NCI-H146 treated with DMSO at 0.1 percent for 48 hours (cell line): ENCODE measurements around the gene SLC25A53.
"Not testable (repeated sequence)": the region's sequence is repeated elsewhere in the genome, so short reads cannot be mapped to it uniquely, and the experiment has no call there.

Experiments used
- DNase-seq: peaks from one replicate; lab custom pipeline; 2025; ENCODE audit not compliant: unreplicated experiment; lab: John Stamatoyannopoulos, UW

The SLC25A53 gene

GRCh38 chrX:104134583-104135261, 22.1 kb downstream of the SLC25A53 start:
- DNase-seq = no peak

GRCh38 chrX:104130808-104131207, 26.0 kb downstream of the SLC25A53 start:
- no peak for DNase-seq

- DNase-seq = no peak
Measured at GRCh38 chrX:104126856-104127255, 30.0 kb downstream of the SLC25A53 start.

GRCh38 chrX:104122829-104123228, 34.0 kb downstream of the SLC25A53 start:
- DNase-seq = no peak

- DNase-seq = peak; percentile 64
Measured at GRCh38 chrX:104118765-104119164, 38.0 kb downstream of the SLC25A53 start.

- DNase-seq = no peak
Measured at GRCh38 chrX:104117759-104118158, 39.0 kb downstream of the SLC25A53 start.

GRCh38 chrX:104113222-104113965, 43.4 kb downstream of the SLC25A53 start:
- DNase-seq = peak; percentile 27

- DNase-seq = peak; percentile 48
Measured at GRCh38 chrX:104112326-104112951, 44.4 kb downstream of the SLC25A53 start, which contains the start of gene ZCCHC18. Gene ZCCHC18 (plus strand): TSS chrX:104112523. CDS start chrX:104114112, 1,589 bp downstream.

- DNase-seq = not testable (repeated sequence)
Measured at GRCh38 chrX:104110491-104111240, 46.1 kb downstream of the SLC25A53 start.

GRCh38 chrX:104108955-104109354, 47.9 kb downstream of the SLC25A53 start:
- DNase-seq = no peak

- no peak for DNase-seq
Measured at GRCh38 chrX:104105330-104106262, 51.2 kb downstream of the SLC25A53 start.

GRCh38 chrX:104104676-104105075, 52.1 kb downstream of the SLC25A53 start:
- DNase-seq = no peak

- no peak for DNase-seq
Measured at GRCh38 chrX:104098919-104099318, 57.9 kb downstream of the SLC25A53 start.

GRCh38 chrX:104098151-104098808, 58.5 kb downstream of the SLC25A53 start:
- peak; percentile 46 for DNase-seq

GRCh38 chrX:104085919-104086318, 70.9 kb downstream of the SLC25A53 start:
- DNase-seq = no peak

GRCh38 chrX:104085477-104085876, 71.3 kb downstream of the SLC25A53 start:
- no peak for DNase-seq

- no peak for DNase-seq
Measured at GRCh38 chrX:104084534-104085277, 72.1 kb downstream of the SLC25A53 start.

GRCh38 chrX:104084063-104084462, 72.7 kb downstream of the SLC25A53 start:
- no peak for DNase-seq

GRCh38 chrX:104077854-104078253, 79.0 kb downstream of the SLC25A53 start:
- not testable (repeated sequence) for DNase-seq
